NCI-H345 (cell line): ENCODE measurements around the gene NALCN.

Experiments
- DNase-seq: peaks from one replicate; lab custom pipeline; 2025; lab: John Stamatoyannopoulos, UW

Gene NALCN

DNA sequence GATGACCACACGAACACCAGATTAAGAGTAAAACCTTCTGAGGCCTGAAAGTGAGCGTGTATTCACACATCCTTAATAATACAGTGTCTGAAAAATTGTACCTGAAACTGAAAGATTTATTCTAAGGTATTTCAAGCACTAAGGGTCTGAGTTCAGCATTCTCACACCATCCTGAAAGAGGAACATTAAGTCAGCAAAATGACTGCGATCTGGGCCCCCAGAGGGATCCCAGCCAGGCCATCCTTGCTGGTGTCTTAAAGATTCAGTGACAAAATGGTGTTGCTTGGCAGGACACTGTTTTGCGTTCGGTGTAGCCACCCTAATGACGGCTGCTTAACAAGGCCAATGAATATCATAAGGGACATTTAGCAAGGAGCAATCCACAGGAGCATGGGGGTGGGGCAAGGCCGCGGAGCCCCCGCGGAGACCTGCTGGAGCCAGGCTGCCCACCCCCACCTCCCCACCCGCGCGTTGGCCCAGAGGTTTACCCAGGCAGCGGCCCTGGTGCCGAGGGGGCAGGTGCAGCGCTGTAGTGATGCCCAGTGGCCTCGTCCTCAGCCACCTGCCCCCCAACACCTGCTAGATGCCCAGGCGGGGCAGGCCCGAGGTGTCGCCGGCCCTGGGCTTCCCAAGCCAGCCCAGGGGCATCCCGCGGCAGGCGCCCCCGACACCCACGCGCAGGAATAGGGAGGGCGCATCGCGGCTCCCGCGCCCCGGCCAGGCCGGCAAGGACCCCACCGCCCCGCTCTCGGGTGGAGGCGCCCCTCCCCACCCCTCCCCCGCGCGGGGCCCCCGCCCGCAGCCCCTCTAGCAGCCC, 742 bp downstream of the NALCN start:
- peak; percentile 14 for DNase-seq

GRCh38 chr13:101412076-101412475, 4.2 kb downstream of the NALCN start:
- DNase-seq, result no peak

DNA sequence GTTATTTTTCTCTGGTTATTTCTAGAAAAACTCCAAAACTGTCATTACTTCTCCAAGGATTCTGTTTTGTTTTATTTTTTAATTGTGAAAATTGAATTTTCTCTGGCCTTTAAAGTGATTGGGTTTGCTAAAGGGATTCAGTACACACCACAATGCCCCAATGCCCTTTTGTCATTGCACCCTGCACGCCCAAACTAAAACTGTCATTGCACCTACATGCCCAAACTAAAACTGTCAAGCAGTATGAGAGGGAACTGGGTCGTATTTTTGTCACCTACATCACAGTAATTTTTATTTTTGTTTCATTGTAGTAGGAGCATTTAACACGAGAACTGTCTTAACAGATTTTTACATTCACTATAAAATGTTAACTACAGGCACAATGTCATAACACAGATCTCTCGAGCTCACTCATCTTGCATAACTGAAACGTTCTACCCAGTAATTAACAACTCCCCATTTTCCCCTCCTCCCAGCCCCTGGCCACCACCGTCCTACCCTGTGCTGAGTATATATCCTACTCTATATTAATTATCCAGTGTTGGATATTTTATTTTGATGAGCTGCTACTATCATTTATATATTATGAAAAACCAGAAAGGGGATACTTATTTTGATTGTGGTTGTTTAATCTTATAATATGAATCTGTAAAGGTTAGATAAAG, 7.2 kb downstream of the NALCN start:
- no peak for DNase-seq

DNA sequence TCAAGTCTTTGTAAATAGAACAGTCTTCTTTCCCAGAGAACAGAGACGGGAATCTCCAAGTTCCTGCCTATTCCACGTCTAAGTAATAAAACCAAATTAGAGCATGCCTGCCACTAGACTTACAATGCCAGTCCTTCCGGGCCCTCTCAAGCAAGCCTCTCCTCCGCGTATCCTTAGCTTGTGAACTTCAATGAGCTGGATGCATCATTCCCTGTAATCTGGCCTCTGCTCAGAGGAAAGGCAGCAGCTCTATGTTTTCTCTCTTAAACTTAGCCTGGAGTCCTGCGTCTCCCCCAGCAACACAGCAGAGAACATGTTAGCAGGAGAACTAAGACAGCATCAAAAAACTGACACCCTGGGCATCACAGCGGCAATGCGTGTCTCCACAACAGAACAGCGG, 8.2 kb downstream of the NALCN start:
- DNase-seq, result no peak

- no peak for DNase-seq
Measured at GRCh38 chr13:101406791-101407190, 9.5 kb downstream of the NALCN start.

- DNase-seq, result no peak
Measured at GRCh38 chr13:101401196-101401595, 15.1 kb downstream of the NALCN start.

DNA sequence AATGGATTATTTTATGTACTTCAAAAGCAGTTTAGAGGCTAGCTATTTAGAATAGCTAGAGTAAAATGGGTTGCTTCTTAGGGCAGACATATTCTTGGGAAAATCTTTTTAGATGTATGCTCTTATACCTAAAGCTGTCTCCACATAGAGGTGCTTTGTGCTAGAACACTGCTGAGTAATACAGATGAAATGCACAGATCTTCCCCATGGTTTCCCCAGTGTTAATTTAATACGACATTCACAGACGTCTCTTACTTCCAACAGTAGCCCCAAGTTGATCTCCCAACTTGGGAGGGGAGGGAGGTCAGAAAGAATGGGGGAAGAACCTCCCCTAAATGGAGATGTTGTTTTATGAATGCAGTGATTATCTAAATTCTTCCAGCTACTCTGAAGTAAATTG, 16.9 kb downstream of the NALCN start:
- DNase-seq, result no peak

- DNase-seq, result no peak
Measured at GRCh38 chr13:101398920-101399319, 17.4 kb downstream of the NALCN start.

- no peak for DNase-seq
Measured at GRCh38 chr13:101398191-101398590, 18.1 kb downstream of the NALCN start.

DNA sequence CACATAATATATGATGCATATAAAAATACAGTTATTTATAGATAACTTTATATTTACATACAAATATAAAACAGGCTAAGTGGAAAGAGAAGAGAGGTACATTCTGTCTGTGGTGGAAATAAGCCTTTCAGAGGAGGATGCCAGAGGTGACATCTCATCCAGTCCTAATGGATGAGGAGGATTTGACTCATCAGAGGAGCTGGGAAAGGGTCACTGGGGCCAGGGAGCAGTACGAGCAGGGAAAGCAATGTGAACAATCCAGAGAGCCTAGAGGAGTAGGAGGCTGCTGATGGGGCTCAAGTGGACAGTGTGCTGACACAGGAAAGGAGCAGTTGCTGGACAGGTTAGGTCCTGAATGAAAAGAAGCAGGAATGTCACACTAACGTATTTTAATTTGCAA, 18.6 kb downstream of the NALCN start:
- DNase-seq, result no peak

GRCh38 chr13:101394605-101395004, 21.7 kb downstream of the NALCN start:
- no peak for DNase-seq

DNA sequence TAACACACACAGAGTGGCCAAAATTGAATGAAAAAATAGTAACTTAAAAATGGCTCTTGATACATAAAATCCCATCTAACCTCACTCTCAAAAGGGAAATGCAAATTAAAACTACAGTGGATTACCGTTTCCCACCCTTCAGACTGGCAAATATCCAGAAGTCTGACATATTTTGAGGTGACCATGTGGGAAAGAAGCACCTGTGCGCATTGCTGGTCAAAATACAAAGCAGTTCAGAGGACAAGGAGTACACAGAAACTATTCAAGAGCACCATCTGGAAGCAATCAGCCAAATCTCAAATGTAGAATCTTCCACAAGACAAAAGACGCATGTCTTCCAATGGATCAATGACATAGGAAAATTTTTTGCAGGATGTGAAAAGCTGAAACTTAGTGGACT, 23.2 kb downstream of the NALCN start:
- no peak for DNase-seq

DNA sequence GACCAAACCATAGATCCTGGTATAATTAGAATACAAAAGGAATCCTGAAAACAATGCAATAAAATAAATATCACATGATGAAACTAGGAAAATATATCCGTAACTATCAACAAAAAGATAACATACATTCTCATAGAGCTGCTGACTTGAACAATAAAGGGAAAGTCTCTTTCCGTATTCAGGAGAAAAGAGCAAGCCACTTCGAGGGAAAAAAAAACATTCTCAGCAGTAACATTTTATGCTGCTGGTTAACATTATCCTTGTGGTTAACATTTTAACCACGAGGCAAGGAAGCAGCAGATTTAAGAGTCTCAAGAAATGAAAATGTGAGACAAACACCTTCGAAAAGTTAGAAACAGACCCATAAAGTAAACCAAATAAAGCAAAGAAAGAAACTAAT, 25.8 kb downstream of the NALCN start:
- no peak for DNase-seq

GRCh38 chr13:101384929-101385328, 31.4 kb downstream of the NALCN start:
- no peak for DNase-seq

GRCh38 chr13:101383595-101383994, 32.7 kb downstream of the NALCN start:
- no peak for DNase-seq

DNA sequence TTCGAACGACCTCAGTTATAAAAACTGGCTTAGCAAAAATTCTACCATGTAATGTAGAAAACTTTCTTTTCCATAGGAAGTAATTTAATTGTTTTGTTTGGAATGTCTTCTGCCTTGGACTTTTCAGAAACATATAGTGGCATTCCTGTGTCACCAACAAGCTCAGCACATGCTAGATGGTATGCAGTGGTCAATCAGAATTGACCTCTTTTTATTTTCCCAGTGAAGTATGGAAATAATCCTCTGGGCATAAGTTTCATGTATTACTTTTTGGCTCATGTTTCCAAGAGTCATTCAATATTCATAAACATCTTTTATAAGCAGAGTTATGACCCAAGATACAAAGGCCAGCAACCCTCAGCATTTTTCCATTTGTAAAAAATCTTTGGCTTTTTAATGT, 33.6 kb downstream of the NALCN start:
- DNase-seq, result no peak

DNA sequence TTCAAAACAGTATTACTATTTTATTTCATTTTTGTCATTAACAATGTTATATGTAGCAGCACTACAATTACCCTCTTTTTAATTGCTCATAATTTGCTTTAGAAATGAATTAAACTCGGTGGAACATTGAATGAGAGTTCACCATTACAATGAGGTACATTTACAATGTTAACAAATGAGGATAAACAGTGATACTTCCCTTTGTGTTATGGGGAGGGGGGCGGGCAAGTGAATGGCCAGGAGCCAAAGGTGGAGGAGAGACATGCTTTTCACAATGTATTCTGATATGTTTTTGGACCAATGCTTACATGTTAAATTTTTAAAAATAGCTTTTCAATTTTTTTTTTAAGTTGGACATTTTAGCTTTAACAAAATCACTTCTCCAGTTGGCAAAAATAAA, 34.2 kb downstream of the NALCN start:
- DNase-seq, result peak; percentile 20

GRCh38 chr13:101360525-101360924, 55.8 kb downstream of the NALCN start:
- no peak for DNase-seq

DNA sequence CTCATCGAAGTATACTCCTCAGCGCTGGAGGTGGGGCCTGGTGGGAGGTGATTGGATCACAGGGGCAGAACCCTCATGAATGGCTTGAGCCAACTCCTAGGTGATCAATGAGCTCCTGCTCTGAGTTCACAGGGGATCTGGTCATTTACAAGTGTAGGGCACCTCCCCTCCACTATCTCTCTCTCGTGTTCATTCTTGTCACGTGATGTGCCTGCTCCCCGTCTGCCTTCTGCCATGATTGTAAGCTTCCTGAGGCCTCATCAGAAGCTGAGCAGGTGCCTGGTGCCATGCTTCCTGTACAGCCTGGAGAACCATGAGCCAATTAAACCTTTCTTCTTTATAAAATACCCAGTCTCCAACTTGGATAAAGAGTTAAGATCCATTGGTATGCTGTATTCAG, 61.4 kb downstream of the NALCN start:
- no peak for DNase-seq

- no peak for DNase-seq
Measured at GRCh38 chr13:101346942-101347728, 69.2 kb downstream of the NALCN start.

DNA sequence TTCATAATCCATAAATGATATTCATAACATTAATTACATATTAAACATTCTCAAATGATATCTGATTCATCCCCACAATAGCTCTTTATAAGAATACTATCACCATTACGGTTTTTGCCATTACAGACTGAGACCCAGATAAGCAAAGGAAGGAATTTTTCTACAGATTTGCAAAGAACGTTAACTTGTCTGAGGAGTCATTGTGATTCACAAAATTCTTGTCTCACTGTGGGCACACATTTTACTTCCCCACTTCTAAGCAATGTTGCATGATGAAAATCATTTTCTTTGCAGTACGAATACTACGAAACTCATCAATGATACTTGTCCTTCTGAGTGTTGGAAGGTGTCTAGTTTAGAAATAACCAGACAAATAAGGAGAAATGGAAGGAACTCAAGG, 70.1 kb downstream of the NALCN start:
- DNase-seq, result no peak

DNA sequence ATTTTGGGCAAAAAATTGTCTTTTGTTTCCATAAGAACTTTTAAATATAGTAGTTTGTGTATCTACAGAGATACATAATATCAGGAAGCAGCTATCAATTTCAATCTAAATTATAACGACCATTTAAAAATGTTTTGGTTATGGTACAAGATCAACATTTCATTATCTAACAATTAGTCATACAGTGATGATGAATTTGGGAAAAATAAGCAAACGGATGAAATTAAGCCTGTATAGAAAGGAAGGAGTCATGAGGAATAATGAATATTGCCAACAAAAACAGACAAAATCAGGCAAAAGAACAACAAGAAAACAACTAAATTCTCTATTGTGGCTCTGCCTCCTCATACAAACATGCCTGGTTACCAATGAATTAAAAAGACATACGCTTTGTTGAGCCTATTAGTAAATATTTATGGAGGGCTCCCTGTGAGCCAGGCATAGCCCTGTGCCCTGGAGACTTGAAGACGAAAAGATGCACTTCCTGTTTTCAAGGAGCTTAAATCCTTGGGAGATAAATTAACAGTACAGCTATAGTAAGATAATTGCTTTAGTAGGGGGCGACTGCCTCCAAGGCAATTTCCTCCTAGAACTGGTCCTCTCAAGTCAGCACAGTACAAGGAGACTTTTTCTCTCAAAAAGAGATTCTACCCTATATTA, 73.0 kb downstream of the NALCN start:
- no peak for DNase-seq
